ENCODE data around the gene FGD4. TPM values are rescaled to one million over a fixed set of nuclear protein-coding genes. Genes with fewer than 3 reads are reported as not detected.

The FGD4 gene
- total RNA-seq: 10 to 100 TPM; 22.1 to 56.7 (median 38.0) TPM

- Histone ChIP-seq H3K9me3 (no peaks in the 10 kb centered on the region), H3K36me3 (no peaks in the 10 kb centered on the region), H3K4me1 (peaks cover 0 to 35% (median 6%) of the 10 kb centered on the region in 3 donors), H3K27ac (peak within 1 kb of the TSS; percentile 4 to 87 (median 86)), H3K27me3 (no peaks in the 10 kb centered on the region), H3K4me3 (peak within 1 kb of the TSS; percentile 87 to 96)
- peak; percentile 97 for ATAC-seq
- WGBS, 2 donors (ENCODE audit: low coverage in 1 of 2): no CpG with 5 or more reads among the region's 82 CpGs
- no peak for TF ChIP-seq EP300 (IDR thresholded peaks at IDR 0.05)
- peak; percentile 48 to 80 for TF ChIP-seq POLR2A (IDR thresholded peaks at IDR 0.05)
- peak; percentile 81 for TF ChIP-seq POLR2AphosphoS5 (IDR thresholded peaks at IDR 0.05)
- TF ChIP-seq CTCF (IDR thresholded peaks at IDR 0.05): peak in 3 of 4 experiments; percentile 23 to 64 (median 28)
These were observed at the start of gene FGD4 for GRCh38 chr12:32399370-32400113. TSS of gene FGD4 (plus strand) at chr12:32399558.

DNA sequence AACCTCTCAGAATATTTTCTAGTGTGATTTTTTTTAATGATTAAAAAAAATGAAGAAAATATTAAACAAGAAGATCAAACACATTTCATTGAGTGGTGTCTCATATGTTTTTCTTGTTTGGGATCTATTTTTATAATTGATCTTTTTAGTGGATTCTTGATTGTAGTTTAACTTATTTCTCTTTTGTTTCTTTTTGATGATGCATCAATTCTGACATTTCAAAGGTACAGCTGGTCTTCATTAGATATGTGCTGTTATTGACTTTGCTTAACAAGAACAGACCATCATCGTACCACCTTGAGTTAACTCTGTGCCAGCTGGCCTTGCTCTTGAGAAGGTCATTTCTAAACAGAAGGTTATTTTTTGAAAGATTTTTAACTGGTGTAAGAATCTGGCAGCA, 45.8 kb upstream of the FGD4 start:
- Histone ChIP-seq H3K4me1 (no peaks in the 10 kb centered on the region), H3K27ac (no peak overlapping the region), H3K9me3 (no peaks in the 10 kb centered on the region), H3K27me3 (no peaks in the 10 kb centered on the region), H3K36me3 (no peaks in the 10 kb centered on the region), H3K4me3 (no peak overlapping the region)
- ATAC-seq: no peak
- 56 to 58% methylated on average over 1 of the region's 1 CpG for WGBS, 2 donors (ENCODE audit: low coverage in 1 of 2)
- no peak for TF ChIP-seq CTCF (IDR thresholded peaks at IDR 0.05)
- TF ChIP-seq EP300 (IDR thresholded peaks at IDR 0.05): no peak
- TF ChIP-seq POLR2A (IDR thresholded peaks at IDR 0.05): no peak
- no peak for TF ChIP-seq POLR2AphosphoS5 (IDR thresholded peaks at IDR 0.05)

DNA sequence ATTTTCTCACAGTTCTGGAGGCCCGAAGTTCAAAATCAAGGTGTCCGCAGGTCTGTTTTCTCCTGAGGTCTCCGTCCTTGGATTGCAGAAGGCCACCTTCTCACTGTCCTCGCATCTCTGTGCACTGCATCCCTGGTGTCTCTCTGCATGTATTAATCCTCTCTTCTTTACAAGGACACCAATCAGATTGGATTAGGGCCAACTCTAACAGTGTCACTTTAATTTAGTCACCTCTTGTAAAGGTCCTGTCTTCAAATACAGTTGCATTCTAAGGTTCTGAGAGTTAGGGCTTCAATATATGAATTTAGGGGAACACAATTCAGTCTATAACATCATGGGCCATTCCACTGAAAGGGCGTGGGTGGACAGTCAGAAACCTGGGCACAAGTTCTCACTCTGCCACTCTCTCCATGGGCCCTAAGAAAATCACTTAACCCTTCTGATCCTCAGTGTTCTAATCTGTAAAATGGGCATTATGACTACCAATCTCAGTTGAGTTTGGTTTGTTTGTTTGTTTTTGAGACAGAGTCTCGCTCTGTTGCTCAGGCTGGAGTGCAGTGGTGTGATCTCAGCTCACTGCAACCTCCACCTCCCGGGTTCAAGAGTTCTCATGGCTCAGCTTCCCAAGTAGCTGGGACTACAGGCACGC, 41.6 kb upstream of the FGD4 start:
- ATAC-seq: no peak
- WGBS, 2 donors (ENCODE audit: low coverage in 1 of 2): 91 to 97% methylated on average over 5 to 7 of the region's 8 CpGs
- no peaks in the 10 kb centered on the region for H3K27me3 ChIP-seq
- H3K27ac ChIP-seq: no peak overlapping the region
- H3K4me1 ChIP-seq: no peaks in the 10 kb centered on the region
- H3K9me3 ChIP-seq: no peaks in the 10 kb centered on the region
- TF ChIP-seq POLR2AphosphoS5 (IDR thresholded peaks at IDR 0.05) (no peak), POLR2A (IDR thresholded peaks at IDR 0.05) (no peak), CTCF (IDR thresholded peaks at IDR 0.05) (no peak), EP300 (IDR thresholded peaks at IDR 0.05) (no peak)
- H3K4me3 ChIP-seq: no peak overlapping the region
- no peaks in the 10 kb centered on the region for H3K36me3 ChIP-seq

DNA sequence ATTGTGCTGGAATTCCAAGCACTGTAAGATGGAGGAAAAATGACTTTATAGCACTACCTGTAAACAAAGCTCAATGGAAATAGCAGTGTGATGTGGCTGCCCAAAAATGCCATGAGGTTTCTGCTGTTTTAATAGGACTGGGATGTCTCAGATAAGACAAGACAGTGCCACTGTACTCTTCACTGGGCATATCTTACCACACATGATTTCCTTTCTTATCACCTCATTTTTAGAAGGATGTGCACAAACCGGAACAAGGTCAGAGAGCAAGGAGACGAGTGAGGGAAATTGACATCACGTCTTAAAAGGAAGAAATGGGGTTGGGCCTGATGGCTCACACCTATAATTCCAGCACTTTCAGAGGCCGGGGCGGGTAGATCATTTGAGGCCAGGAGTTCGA, 38.4 kb upstream of the FGD4 start:
- Histone ChIP-seq H3K9me3 (no peaks in the 10 kb centered on the region), H3K27ac (no peak overlapping the region), H3K36me3 (no peaks in the 10 kb centered on the region), H3K4me1 (no peaks in the 10 kb centered on the region), H3K4me3 (no peak overlapping the region), H3K27me3 (no peaks in the 10 kb centered on the region)
- 83 to 93% methylated on average over 2 to 6 of the region's 6 CpGs for WGBS, 2 donors (ENCODE audit: low coverage in 1 of 2)
- no peak for ATAC-seq
- TF ChIP-seq POLR2AphosphoS5 (IDR thresholded peaks at IDR 0.05): no peak
- TF ChIP-seq EP300 (IDR thresholded peaks at IDR 0.05): no peak
- TF ChIP-seq CTCF (IDR thresholded peaks at IDR 0.05): no peak
- TF ChIP-seq POLR2A (IDR thresholded peaks at IDR 0.05): no peak

DNA sequence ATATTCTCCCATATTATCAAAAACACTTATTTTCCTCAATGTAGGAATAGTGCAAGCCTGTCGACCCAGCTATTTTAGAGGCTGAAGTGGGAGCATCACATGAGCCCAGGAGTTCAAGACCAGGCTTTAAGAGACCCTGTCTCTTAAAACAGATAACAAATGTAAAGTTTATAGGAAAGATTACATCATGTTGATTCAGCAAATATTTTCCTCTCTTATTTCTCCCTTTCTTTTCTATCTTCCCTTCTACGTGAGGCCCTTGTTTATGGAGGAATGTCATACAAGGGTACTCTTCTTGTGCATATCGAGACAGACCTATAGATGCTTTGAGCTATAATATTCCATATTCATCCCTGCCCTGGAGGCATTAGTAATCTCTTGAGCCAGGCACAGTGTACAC, 36.5 kb upstream of the FGD4 start:
- H3K9me3 ChIP-seq: no peaks in the 10 kb centered on the region
- H3K27ac ChIP-seq: no peak overlapping the region
- H3K4me3 ChIP-seq: no peak overlapping the region
- TF ChIP-seq POLR2A (IDR thresholded peaks at IDR 0.05): no peak
- no peak for TF ChIP-seq EP300 (IDR thresholded peaks at IDR 0.05)
- no peak for TF ChIP-seq POLR2AphosphoS5 (IDR thresholded peaks at IDR 0.05)
- no peak for TF ChIP-seq CTCF (IDR thresholded peaks at IDR 0.05)
- no peak for ATAC-seq
- no peaks in the 10 kb centered on the region for H3K4me1 ChIP-seq
- WGBS, 2 donors (ENCODE audit: low coverage in 1 of 2): 85 to 87% methylated on average over 3 of the region's 3 CpGs
- H3K36me3 ChIP-seq: no peaks in the 10 kb centered on the region
- H3K27me3 ChIP-seq: no peaks in the 10 kb centered on the region
